OCI-LY1 (cell line): ENCODE measurements around the gene SCAMP5.

Source experiments
- H2AFZ ChIP-seq: fragments of 200-600 bp; sonication (generic), shearing (Covaris generic); 2 replicates; pipeline ENCODE4 v1.6.0; 2014; ENCODE audit warnings: antibody characterized with exemption, mild to moderate bottlenecking, low read length
- H3F3A ChIP-seq: fragments of 200-600 bp; sonication (generic), shearing (Covaris generic); 2 replicates; pipeline ENCODE4 v1.6.0; 2014; ENCODE audit warnings: mild to moderate bottlenecking, antibody characterized with exemption, low read length, moderate library complexity; ENCODE audit not compliant: insufficient read depth
- H3K27ac ChIP-seq: fragments of 200-600 bp; sonication (generic); 2 replicates; pipeline ENCODE4 v1.5.1; 2014; ENCODE audit warnings: low read length, mixed run types, mild to moderate bottlenecking, low read depth; ENCODE audit not compliant: poor library complexity, severe bottlenecking
- H3K27me3 ChIP-seq: fragments of 200-600 bp; sonication (generic); 2 replicates; pipeline ENCODE4 v1.6.0; 2014; ENCODE audit warnings: antibody characterized with exemption, mild to moderate bottlenecking, low read length, moderate library complexity; ENCODE audit not compliant: insufficient read depth
- H3K36me3 ChIP-seq: fragments of 200-600 bp; sonication (generic); 2 replicates; pipeline ENCODE4 v1.6.1; 2014; ENCODE audit warnings: mild to moderate bottlenecking, antibody characterized with exemption, low read length, moderate library complexity, mixed read lengths; ENCODE audit not compliant: insufficient read depth
- H3K4me1 ChIP-seq: fragments of 200-600 bp; sonication (generic); 2 replicates; pipeline ENCODE4 v1.5.1; 2014; ENCODE audit warnings: mild to moderate bottlenecking, low read length, moderate library complexity; ENCODE audit not compliant: insufficient read depth, severe bottlenecking
- H3K4me2 ChIP-seq: fragments of 200-600 bp; sonication (generic), shearing (Covaris generic); 2 replicates; pipeline ENCODE4 v1.6.1; 2014; ENCODE audit warnings: low read length
- H3K4me3 ChIP-seq: fragments of 200-600 bp; sonication (generic); 2 replicates; pipeline ENCODE4 v1.5.1; 2014; ENCODE audit warnings: low read length, low read depth, mild to moderate bottlenecking, mixed read lengths; ENCODE audit not compliant: poor library complexity, severe bottlenecking
- H3K79me2 ChIP-seq: fragments of 200-600 bp; shearing (Covaris generic); 2 replicates; pipeline ENCODE4 v1.6.1; 2016; ENCODE audit warnings: mixed run types, low read length, mixed read lengths; ENCODE audit not compliant: insufficient read depth
- H3K9ac ChIP-seq: fragments of 200-600 bp; sonication (generic), shearing (Covaris generic); 2 replicates; pipeline ENCODE4 v1.6.1; 2014; ENCODE audit warnings: mild to moderate bottlenecking, low read length, mixed read lengths
- H3K9me2 ChIP-seq: fragments of 200-600 bp; sonication (generic), shearing (Covaris generic); 2 replicates; pipeline ENCODE4 v1.6.1; 2014; ENCODE audit warnings: low read depth, mild to moderate bottlenecking, low read length, mixed read lengths
- H3K9me3 ChIP-seq: fragments of 200-600 bp; shearing (Covaris generic); 2 replicates; pipeline ENCODE4 v1.6.1; 2014; ENCODE audit warnings: low read length, mixed read lengths
- H4K20me1 ChIP-seq: fragments of 200-600 bp; sonication (generic), shearing (Covaris generic); 2 replicates; pipeline ENCODE4 v1.6.0; 2016; ENCODE audit warnings: mild to moderate bottlenecking, low read length; ENCODE audit not compliant: insufficient read depth
- CTCF ChIP-seq: fragments of 200-600 bp; sonication (generic), shearing (Covaris generic); IDR thresholded peaks from 2 replicates; pipeline ENCODE4 v1.5.1; 2017; ENCODE audit warnings: mild to moderate bottlenecking, antibody characterized with exemption, low read length, moderate library complexity, mixed read lengths
- EZH2 ChIP-seq: fragments of 200-600 bp; sonication (generic), shearing (Covaris generic); IDR thresholded peaks from 2 replicates; pipeline ENCODE4 v1.8.0; 2017; ENCODE audit warnings: borderline replicate concordance, mixed run types, mild to moderate bottlenecking, antibody characterized with exemption, low read length, moderate library complexity, mixed read lengths

SCAMP5 gene

GRCh38 chr15:75021341-75021740, 26.0 kb downstream of the SCAMP5 start:
- H3F3A ChIP-seq = 0 out of 2 replicates have a peak, but pooled peaks cover 4% of the 10 kb centered on the region
- H3K4me3 ChIP-seq = no peak overlapping the region
- H3K9me3 ChIP-seq = no peaks in the 10 kb centered on the region
- H3K9ac ChIP-seq = no peak overlapping the region
- TF ChIP-seq CTCF = no peak
- no peak for TF ChIP-seq EZH2
- H3K4me1 ChIP-seq = peaks cover 22% of the 10 kb centered on the region
- H3K4me2 ChIP-seq = no peak overlapping the region
- no peaks in the 10 kb centered on the region for H4K20me1 ChIP-seq
- no peaks in the 10 kb centered on the region for H3K27me3 ChIP-seq
- no peaks in the 10 kb centered on the region for H3K9me2 ChIP-seq
- no peak overlapping the region for H2AFZ ChIP-seq
- H3K79me2 ChIP-seq = peaks cover 7% of the 10 kb centered on the region; the same call in 1 of the 2 replicates
- H3K27ac ChIP-seq = peak overlapping the region; percentile 25
- peaks cover 50% of the 10 kb centered on the region for H3K36me3 ChIP-seq

GRCh38 chr15:75022783-75023180, 27.4 kb downstream of the SCAMP5 start:
- TF ChIP-seq EZH2 (no peak), CTCF (no peak)
- H3K4me2 ChIP-seq = no peak overlapping the region; the same call in 1 of the 2 replicates
- peaks cover 7% of the 10 kb centered on the region; the same call in 1 of the 2 replicates for H3K79me2 ChIP-seq
- H3K27me3 ChIP-seq = no peaks in the 10 kb centered on the region
- H2AFZ ChIP-seq = no peak overlapping the region
- no peak overlapping the region; the same call in 1 of the 2 replicates for H3K9ac ChIP-seq
- no peaks in the 10 kb centered on the region for H3K9me3 ChIP-seq
- H3K27ac ChIP-seq = peak overlapping the region; percentile 60
- H4K20me1 ChIP-seq = no peaks in the 10 kb centered on the region
- no peak overlapping the region for H3K4me3 ChIP-seq
- H3K4me1 ChIP-seq = peaks cover 22% of the 10 kb centered on the region
- H3F3A ChIP-seq = 0 out of 2 replicates have a peak, but pooled peaks cover 4% of the 10 kb centered on the region
- no peaks in the 10 kb centered on the region for H3K9me2 ChIP-seq
- H3K36me3 ChIP-seq = peaks cover 36% of the 10 kb centered on the region

- TF ChIP-seq EZH2 = no peak
- no peak for TF ChIP-seq CTCF
- peaks cover 22% of the 10 kb centered on the region for H3K4me1 ChIP-seq
These were observed 28.0 kb downstream of the SCAMP5 start, which contains the start of gene PPCDC for GRCh38 chr15:75023181-75023871. TSS of gene PPCDC (plus strand) at chr15:75023590. CDS start at chr15:75028319, 4,729 bp downstream.

More at GRCh38 chr15:75023181-75023871, 28.0 kb downstream of the SCAMP5 start, which contains the start of gene PPCDC:
- Histone ChIP-seq H3K27me3 (no peaks in the 10 kb centered on the region), H3F3A (0 out of 2 replicates have a peak, but pooled peaks cover 4% of the 10 kb centered on the region), H3K79me2 (peaks cover 7% of the 10 kb centered on the region; the same call in 1 of the 2 replicates), H3K36me3 (peaks cover 30% of the 10 kb centered on the region), H3K4me3 (peak within 1 kb of the TSS; percentile 85), H3K9me2 (no peaks in the 10 kb centered on the region), H3K27ac (peak within 1 kb of the TSS; percentile 82), H4K20me1 (no peaks in the 10 kb centered on the region), H3K9ac (peak within 1 kb of the TSS; percentile 97), H3K9me3 (no peaks in the 10 kb centered on the region), H2AFZ (no peak within 1 kb of the TSS), H3K4me2 (peak within 1 kb of the TSS; percentile 96)
